Endothelial cell of umbilical vein (primary cell): ENCODE results near the gene IL1RL1. TPM values are rescaled to one million over a fixed set of nuclear protein-coding genes. Genes with fewer than 3 reads are reported as not detected.
A peak's percentile ranks its signal among the peaks of the same experiment; 100 is the strongest.

Experiments used
- BruUV-seq: library from RNA; stranded (reverse); fragments of 400-500 nt; replicated peaks from 2 replicates; lab custom pipeline; 2021; lab: Mats Ljungman, UMichigan
- CTCF ChIA-PET: fragments of 300-600, 350-600 bp; sonication (Branson Sonifier 250); formaldehyde crosslinking; loops from one replicate; lab custom pipeline; 2021; ENCODE audit warnings: antibody characterized with exemption, inconsistent platforms; lab: Charles Lee
- POLR2A ChIA-PET: fragments of 300-600, 350-600 bp; sonication (Branson Sonifier 250); formaldehyde crosslinking; loops from one replicate; lab custom pipeline; 2021; ENCODE audit warnings: antibody characterized with exemption, inconsistent platforms; lab: Charles Lee
- DNase-seq: peaks from one replicate; pipeline ENCODE4 v3.0.0-alpha.2; 2011; ENCODE audit warnings: low read depth, low spot score
- FAIRE-seq: peaks from 2 replicates; lab custom pipeline; 2011; peaks lifted over from hg19 to GRCh38; lab: Jason Lieb, UNC
- H2AFZ ChIP-seq: 2 replicates; pipeline ENCODE4 v1.6.0; 2012; ENCODE audit warnings: low read depth, low read length, control low read depth, inconsistent platforms
- H3K27ac ChIP-seq: 2 replicates; pipeline ENCODE4 v1.5.1; 2011; ENCODE audit warnings: low read depth, mild to moderate bottlenecking, control low read depth, low read length, moderate library complexity; ENCODE audit not compliant: insufficient read depth
- H3K27me3 ChIP-seq, 2 experiments: 2 replicates each; pipeline versions ENCODE4 v1.6.0 to v1.6.1; 2011; ENCODE audit warnings: low read length in 2 of 2, mixed read lengths in 1 of 2; ENCODE audit not compliant: control insufficient read depth in 2 of 2, insufficient read depth in 2 of 2
- H3K36me3 ChIP-seq, 2 experiments: 2 replicates in 1 of 2; 3 replicates in 1 of 2; pipeline ENCODE4 v1.5.1; 2011; ENCODE audit warnings: low read length in 2 of 2, mild to moderate bottlenecking in 1 of 2, moderate library complexity in 1 of 2; ENCODE audit not compliant: control insufficient read depth in 2 of 2, insufficient read depth in 2 of 2; ENCODE audit errors: extremely low read depth in 1 of 2
- H3K4me1 ChIP-seq: 3 replicates; pipeline ENCODE4 v1.5.1; 2011; ENCODE audit warnings: mild to moderate bottlenecking, low read length; ENCODE audit not compliant: control insufficient read depth, insufficient read depth; ENCODE audit errors: extremely low read depth
- H3K4me2 ChIP-seq: 2 replicates; pipeline ENCODE4 v1.6.1; 2011; ENCODE audit warnings: low read length, control low read depth, mixed read lengths; ENCODE audit not compliant: insufficient read depth
- H3K4me3 ChIP-seq, 3 experiments: fragments of 200-600 bp in 1 of 3; sonication (generic), shearing (Covaris generic) in 1 of 3; replicated peaks in 1 of 3; 2 replicates each; pipeline ENCODE4 v1.5.1; 2011 to 2016; ENCODE audit warnings: control low read depth in 3 of 3, low read length in 3 of 3, mild to moderate bottlenecking in 2 of 3, inconsistent platforms in 1 of 3, low read depth in 1 of 3, moderate library complexity in 1 of 3; ENCODE audit not compliant: insufficient read depth in 1 of 3
- H3K79me2 ChIP-seq: 2 replicates; pipeline ENCODE4 v1.6.0; 2012; ENCODE audit warnings: low read length, inconsistent platforms; ENCODE audit not compliant: control insufficient read depth, insufficient read depth
- H3K9ac ChIP-seq: replicated peaks from 2 replicates; pipeline ENCODE3; 2011; ENCODE audit warnings: low read length, control low read depth; ENCODE audit not compliant: insufficient read depth; ENCODE audit errors: extremely low read depth
- H3K9me1 ChIP-seq: replicated peaks from 3 replicates; pipeline ENCODE4 v1.6.0; 2011; ENCODE audit warnings: mild to moderate bottlenecking, low read length; ENCODE audit not compliant: control insufficient read depth, insufficient read depth; ENCODE audit errors: extremely low read depth
- H3K9me3 ChIP-seq: replicated peaks from 2 replicates; pipeline ENCODE4 v1.5.1; 2012; ENCODE audit warnings: low read length, inconsistent platforms; ENCODE audit not compliant: control insufficient read depth, insufficient read depth
- H4K20me1 ChIP-seq: replicated peaks from 2 replicates; pipeline ENCODE3; 2011; ENCODE audit warnings: mild to moderate bottlenecking, low read length; ENCODE audit not compliant: control insufficient read depth, insufficient read depth; ENCODE audit errors: extremely low read depth
- CTCF ChIP-seq, 2 donors: IDR thresholded peaks; 1 replicate in 1 of 2; 2 replicates in 1 of 2; pipeline ENCODE4 v1.5.1; 2011; ENCODE audit warnings: low read length in 2 of 2, mild to moderate bottlenecking in 2 of 2, moderate library complexity in 2 of 2, control low read depth in 1 of 2, inconsistent platforms in 1 of 2, low read depth in 1 of 2; ENCODE audit not compliant: insufficient read depth in 1 of 2; ENCODE audit errors: extremely low read depth in 1 of 2
- EZH2 ChIP-seq: IDR thresholded peaks from 2 replicates; pipeline ENCODE4 v1.6.1; 2012; ENCODE audit warnings: borderline replicate concordance, low read depth, mild to moderate bottlenecking, moderate library complexity, low read length, inconsistent platforms; ENCODE audit not compliant: severe bottlenecking
- FOS ChIP-seq: IDR thresholded peaks from 2 replicates; pipeline ENCODE4 v1.6.1; 2011; ENCODE audit warnings: mild to moderate bottlenecking, low read length, moderate library complexity, borderline replicate concordance; ENCODE audit not compliant: insufficient read depth
- GATA2 ChIP-seq: IDR thresholded peaks from 2 replicates; pipeline ENCODE4 v1.7.0; 2011; ENCODE audit warnings: low read depth, mild to moderate bottlenecking, moderate library complexity, mixed read lengths, low read length; ENCODE audit not compliant: insufficient read length, insufficient read depth
- JUN ChIP-seq: IDR thresholded peaks from 2 replicates; pipeline ENCODE4 v1.6.1; 2011; ENCODE audit warnings: borderline replicate concordance, low read depth; ENCODE audit not compliant: insufficient read length, insufficient read depth
- MYC ChIP-seq: IDR thresholded peaks from one replicate; pipeline ENCODE4 v1.6.1; 2011; ENCODE audit warnings: mild to moderate bottlenecking, low read depth, low read length
- POLR2A ChIP-seq: IDR thresholded peaks from 2 replicates; pipeline ENCODE4 v1.6.1; 2012; ENCODE audit warnings: low read depth, mild to moderate bottlenecking, control low read depth, low read length
- POLR2AphosphoS5 ChIP-seq: IDR thresholded peaks from 2 replicates; pipeline ENCODE4 v1.6.1; 2012; ENCODE audit warnings: low read depth, mild to moderate bottlenecking, control low read depth, low read length, moderate library complexity; ENCODE audit not compliant: insufficient read depth
- dilution Hi-C: fragments of 300-500 bp; cut with MboI; formaldehyde crosslinking; loops from one replicate; pipeline ENCODE4 v1.15.0; 2019; ENCODE audit warnings: low sequenced_read_pairs; ENCODE audit not compliant: extremely low pct_ligation_motif_present
- intact Hi-C: fragments of 100-400 bp; cut with micrococcal nuclease; formaldehyde crosslinking; loops from one replicate; pipeline ENCODE4 v1.10.0; 2022
- polyA plus RNA-seq, 4 experiments: library from polyadenylated mRNA; depleted of rRNA in 3 of 4; stranded (reverse) in 3 of 4; unstranded in 1 of 4; fragments of >200 nt; gene quantifications; 2 replicates each; pipeline versions ENCODE4 v1.2.1 to v1.2.3, GENCODE V29; 2011 to 2012; ENCODE audit warnings: missing spikeins in 1 of 4
- total RNA-seq: library from RNA; stranded (reverse); gene quantifications from 2 replicates; pipeline ENCODE4 v1.2.3, GENCODE V29; 2021
- TF ChIP-seq, protein P1 (sequence below): IDR thresholded peaks from 2 replicates; pipeline ENCODE4 v1.6.1; 2011; ENCODE audit not compliant: insufficient read depth, insufficient read length

IL1RL1 gene
- total and polyA plus RNA-seq, 2 donors (not counting 3 experiments of a cell fraction or from before 2014, with no cell fraction given): 32.2 to 44.0 TPM

DNA sequence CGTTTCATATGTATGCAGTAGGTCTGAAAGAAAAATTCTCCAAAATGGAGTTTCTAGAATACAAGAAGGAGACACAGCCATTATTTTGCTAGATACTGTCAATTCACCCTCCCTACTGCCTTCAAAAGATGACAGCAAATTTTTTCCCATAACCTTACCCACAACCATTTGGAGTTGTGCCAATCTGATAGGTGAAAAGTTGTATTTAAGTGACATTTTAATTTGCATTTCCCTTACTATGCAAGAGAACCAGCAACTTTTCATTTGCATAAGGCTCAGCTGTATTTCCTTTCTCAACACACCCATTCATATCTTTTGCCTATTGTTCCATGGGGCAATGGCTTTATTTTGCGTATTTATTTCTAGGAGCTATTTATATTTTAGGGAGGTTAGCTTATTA is 80.2 kb downstream of the IL1RL1 start:
- H3K4me3 ChIP-seq: no peak overlapping the region
- H3K9me1 ChIP-seq: no peaks in the 10 kb centered on the region
- intact Hi-C loops (no loop called here), dilution Hi-C loops (no loop called here)
- TF ChIP-seq JUN: no peak
- TF ChIP-seq GATA2: peak; percentile 7
- no peaks in the 10 kb centered on the region for H3K4me1 ChIP-seq
- no peaks in the 10 kb centered on the region for H3K79me2 ChIP-seq
- peak; percentile 21 for DNase-seq
- CTCF ChIA-PET: interaction anchor here (0.7 to 1.2 kb wide), 2 partner anchors 36 to 151 kb away, joined by 3 to 4 read pairs; no protein-coding TSS in a partner anchor
- POLR2A ChIA-PET: no interaction called here
- H3K9ac ChIP-seq: no peak overlapping the region
- no peak overlapping the region for H3K27ac ChIP-seq
- no TSS peak for BruUV-seq
- H3K36me3 ChIP-seq: no peaks in the 10 kb centered on the region
- H3K9me3 ChIP-seq: no peaks in the 10 kb centered on the region
- H2AFZ ChIP-seq: no peak overlapping the region
- FAIRE-seq: peak; percentile 24
- H3K27me3 ChIP-seq: no peaks in the 10 kb centered on the region
- H4K20me1 ChIP-seq: no peaks in the 10 kb centered on the region
- H3K4me2 ChIP-seq: no peak overlapping the region

GRCh38 chr2:102392096-102392495 is 80.7 kb downstream of the IL1RL1 start:
- ChIA-PET CTCF (interaction anchor here (0.7 to 1.2 kb wide), 2 partner anchors 36 to 372 kb away, joined by 3 to 4 read pairs; no protein-coding TSS in a partner anchor), POLR2A (no interaction called here)
- Histone ChIP-seq H3K27me3 (no peaks in the 10 kb centered on the region), H3K4me2 (no peak overlapping the region), H3K9me1 (no peaks in the 10 kb centered on the region), H4K20me1 (no peaks in the 10 kb centered on the region), H3K9ac (no peak overlapping the region), H3K36me3 (no peaks in the 10 kb centered on the region), H3K4me3 (no peak overlapping the region), H3K9me3 (no peaks in the 10 kb centered on the region), H2AFZ (no peak overlapping the region), H3K4me1 (no peaks in the 10 kb centered on the region), H3K27ac (no peak overlapping the region), H3K79me2 (no peaks in the 10 kb centered on the region)
- DNase-seq: no peak
- dilution Hi-C loops (no loop called here), intact Hi-C loops (no loop called here)
- TF ChIP-seq CTCF (IDR thresholded peaks at IDR 0.05; ENCODE audit: extremely low read depth in 1 of 2, insufficient read depth in 1 of 2, low read depth in 1 of 2, low read length in 2 of 2) (no peak), EZH2 (no peak), POLR2AphosphoS5 (no peak), JUN (no peak), MYC (no peak), POLR2A (no peak), GATA2 (no peak), FOS (no peak)
- TF ChIP-seq, protein P1, sequence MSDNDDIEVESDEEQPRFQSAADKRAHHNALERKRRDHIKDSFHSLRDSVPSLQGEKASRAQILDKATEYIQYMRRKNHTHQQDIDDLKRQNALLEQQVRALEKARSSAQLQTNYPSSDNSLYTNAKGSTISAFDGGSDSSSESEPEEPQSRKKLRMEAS: no peak
- FAIRE-seq: no peak
- BruUV-seq: no TSS peak
